Activated T-cell treated with anti-CD3 and anti-CD28 coated beads for 4 hours (primary cell): ENCODE measurements around the gene TYRO3.
"Not testable (repeated sequence)": the region's sequence is repeated elsewhere in the genome, so short reads cannot be mapped to it uniquely, and the experiment has no call there.

ENCODE experiments used
- DNase-seq: peaks from one replicate; pipeline ENCODE4 v3.0.0-alpha.2; 2020

The TYRO3 gene

GRCh38 chr15:41575282-41575681 is 16.3 kb downstream of the TYRO3 start:
- DNase-seq: no peak

DNA sequence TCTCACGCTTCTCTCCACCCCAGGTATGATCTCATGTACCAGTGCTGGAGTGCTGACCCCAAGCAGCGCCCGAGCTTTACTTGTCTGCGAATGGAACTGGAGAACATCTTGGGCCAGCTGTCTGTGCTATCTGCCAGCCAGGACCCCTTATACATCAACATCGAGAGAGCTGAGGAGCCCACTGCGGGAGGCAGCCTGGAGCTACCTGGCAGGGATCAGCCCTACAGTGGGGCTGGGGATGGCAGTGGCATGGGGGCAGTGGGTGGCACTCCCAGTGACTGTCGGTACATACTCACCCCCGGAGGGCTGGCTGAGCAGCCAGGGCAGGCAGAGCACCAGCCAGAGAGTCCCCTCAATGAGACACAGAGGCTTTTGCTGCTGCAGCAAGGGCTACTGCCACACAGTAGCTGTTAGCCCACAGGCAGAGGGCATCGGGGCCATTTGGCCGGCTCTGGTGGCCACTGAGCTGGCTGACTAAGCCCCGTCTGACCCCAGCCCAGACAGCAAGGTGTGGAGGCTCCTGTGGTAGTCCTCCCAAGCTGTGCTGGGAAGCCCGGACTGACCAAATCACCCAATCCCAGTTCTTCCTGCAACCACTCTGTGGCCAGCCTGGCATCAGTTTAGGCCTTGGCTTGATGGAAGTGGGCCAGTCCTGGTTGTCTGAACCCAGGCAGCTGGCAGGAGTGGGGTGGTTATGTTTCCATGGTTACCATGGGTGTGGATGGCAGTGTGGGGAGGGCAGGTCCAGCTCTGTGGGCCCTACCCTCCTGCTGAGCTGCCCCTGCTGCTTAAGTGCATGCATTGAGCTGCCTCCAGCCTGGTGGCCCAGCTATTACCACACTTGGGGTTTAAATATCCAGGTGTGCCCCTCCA is 19.1 kb downstream of the TYRO3 start:
- no peak for DNase-seq

DNA sequence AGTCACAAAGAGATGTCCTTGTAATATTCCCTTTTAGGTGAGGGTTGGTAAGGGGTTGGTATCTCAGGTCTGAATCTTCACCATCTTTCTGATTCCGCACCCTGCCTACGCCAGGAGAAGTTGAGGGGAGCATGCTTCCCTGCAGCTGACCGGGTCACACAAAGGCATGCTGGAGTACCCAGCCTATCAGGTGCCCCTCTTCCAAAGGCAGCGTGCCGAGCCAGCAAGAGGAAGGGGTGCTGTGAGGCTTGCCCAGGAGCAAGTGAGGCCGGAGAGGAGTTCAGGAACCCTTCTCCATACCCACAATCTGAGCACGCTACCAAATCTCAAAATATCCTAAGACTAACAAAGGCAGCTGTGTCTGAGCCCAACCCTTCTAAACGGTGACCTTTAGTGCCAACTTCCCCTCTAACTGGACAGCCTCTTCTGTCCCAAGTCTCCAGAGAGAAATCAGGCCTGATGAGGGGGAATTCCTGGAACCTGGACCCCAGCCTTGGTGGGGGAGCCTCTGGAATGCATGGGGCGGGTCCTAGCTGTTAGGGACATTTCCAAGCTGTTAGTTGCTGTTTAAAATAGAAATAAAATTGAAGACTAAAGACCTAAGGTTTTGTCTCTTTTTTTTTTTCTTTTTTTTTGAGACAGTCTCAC is 19.8 kb downstream of the TYRO3 start:
- DNase-seq: no peak

- no peak for DNase-seq
These were observed 22.1 kb downstream of the TYRO3 start for GRCh38 chr15:41581110-41581509.

GRCh38 chr15:41583795-41584194 is 24.8 kb downstream of the TYRO3 start:
- no peak for DNase-seq

DNA sequence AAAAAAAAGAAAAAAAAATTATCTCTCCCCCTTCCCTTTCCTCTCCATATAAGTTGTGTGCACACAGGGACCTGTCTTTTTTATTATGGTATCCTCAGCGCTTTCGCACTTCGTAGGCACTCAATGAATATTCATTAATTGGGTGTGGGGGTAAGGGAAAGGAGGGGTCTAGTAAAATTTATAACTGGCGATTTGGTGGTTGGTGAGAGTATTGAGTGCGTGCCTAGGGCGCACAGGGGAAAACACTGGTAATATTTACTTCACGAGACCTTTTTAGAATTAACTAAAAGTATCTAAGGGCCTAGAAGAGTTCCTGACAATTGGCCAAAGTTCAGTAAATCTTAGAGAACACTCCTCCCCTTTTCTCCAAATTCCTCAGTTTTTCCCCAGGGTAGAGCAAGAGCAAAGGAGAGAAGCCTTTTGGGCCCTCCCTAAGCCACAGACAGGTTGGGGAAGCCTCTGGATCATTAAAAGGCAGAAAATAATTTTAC is 25.7 kb downstream of the TYRO3 start:
- DNase-seq: no peak

GRCh38 chr15:41585127-41586047 is 26.4 kb downstream of the TYRO3 start:
- peak; percentile 23 for DNase-seq

DNA sequence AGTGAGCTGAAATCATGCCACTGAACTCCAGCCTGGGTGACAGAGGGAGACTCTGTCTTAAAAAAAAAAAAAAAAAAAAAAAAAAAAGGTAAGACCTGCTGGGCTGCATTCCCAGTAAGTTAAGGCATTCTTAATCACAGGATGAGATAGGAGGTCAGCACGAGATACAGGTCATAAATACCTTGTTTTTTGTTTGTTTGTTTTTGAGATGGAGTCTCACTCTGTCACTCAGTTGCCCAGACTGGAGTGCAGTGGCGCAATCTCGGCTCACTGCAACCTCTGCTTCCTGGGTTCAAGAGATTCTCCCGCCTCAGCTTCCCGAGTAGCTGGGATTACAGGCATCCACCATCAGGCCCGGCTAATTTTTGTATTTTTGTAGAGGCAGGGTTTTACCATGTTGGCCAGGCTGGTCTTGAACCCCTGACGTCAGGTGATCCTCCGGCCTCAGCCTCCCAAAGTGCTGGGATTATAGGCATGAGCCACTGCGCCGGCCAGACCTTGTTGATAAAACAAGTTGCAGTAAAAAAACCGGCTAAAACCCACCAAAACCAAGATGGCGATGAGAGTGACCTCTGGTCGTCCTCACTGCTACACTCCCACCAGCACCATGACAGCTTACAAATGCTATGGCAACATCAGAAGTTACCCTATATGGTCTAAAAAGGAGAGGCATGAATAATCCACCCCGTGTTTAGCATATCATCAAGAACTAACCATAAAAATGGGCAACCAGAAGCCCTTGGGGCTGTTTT is 27.7 kb downstream of the TYRO3 start:
- DNase-seq: not testable (repeated sequence)

GRCh38 chr15:41589018-41589417 is 30.0 kb downstream of the TYRO3 start:
- not testable (repeated sequence) for DNase-seq

- DNase-seq: not testable (repeated sequence)
These were observed 30.6 kb downstream of the TYRO3 start for GRCh38 chr15:41589571-41589970.

DNA sequence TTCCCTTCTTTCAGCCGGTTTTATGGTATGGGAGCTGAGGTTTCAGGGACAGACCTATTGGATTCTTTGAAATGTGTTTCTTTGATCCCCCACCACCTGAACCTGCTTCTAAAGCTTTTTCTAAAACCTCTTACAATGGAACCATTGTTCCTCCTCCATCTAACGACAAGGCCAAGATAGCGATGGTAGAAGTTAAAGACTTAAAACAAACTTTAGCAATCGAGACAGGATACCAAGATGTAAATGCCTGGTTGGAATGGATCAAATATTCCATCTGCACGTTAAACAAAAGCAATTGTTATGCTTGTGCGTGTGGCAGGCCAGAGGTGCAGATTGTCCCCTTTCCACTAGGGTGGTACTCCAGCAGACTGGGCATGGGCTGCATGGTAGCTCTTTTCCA is 32.2 kb downstream of the TYRO3 start:
- not testable (repeated sequence) for DNase-seq

DNA sequence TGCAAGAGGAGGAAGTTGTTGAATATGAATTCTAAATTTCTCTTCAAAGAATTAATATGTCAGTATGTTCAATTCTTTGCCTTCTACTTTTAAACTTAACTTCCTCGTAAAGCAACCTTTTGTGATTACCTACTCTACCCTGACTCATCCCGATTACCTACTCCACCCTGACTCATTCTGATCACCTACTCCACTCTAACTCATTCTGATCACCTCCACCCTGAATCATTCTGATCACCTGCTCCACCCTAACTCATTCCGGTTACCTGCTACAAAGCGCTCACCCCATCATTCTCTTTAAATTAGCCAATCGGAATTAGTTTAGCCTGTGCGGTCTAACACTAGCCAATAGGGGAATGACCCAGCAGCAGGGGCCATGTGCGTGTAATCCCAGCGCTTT is 33.7 kb downstream of the TYRO3 start:
- not testable (repeated sequence) for DNase-seq

DNA sequence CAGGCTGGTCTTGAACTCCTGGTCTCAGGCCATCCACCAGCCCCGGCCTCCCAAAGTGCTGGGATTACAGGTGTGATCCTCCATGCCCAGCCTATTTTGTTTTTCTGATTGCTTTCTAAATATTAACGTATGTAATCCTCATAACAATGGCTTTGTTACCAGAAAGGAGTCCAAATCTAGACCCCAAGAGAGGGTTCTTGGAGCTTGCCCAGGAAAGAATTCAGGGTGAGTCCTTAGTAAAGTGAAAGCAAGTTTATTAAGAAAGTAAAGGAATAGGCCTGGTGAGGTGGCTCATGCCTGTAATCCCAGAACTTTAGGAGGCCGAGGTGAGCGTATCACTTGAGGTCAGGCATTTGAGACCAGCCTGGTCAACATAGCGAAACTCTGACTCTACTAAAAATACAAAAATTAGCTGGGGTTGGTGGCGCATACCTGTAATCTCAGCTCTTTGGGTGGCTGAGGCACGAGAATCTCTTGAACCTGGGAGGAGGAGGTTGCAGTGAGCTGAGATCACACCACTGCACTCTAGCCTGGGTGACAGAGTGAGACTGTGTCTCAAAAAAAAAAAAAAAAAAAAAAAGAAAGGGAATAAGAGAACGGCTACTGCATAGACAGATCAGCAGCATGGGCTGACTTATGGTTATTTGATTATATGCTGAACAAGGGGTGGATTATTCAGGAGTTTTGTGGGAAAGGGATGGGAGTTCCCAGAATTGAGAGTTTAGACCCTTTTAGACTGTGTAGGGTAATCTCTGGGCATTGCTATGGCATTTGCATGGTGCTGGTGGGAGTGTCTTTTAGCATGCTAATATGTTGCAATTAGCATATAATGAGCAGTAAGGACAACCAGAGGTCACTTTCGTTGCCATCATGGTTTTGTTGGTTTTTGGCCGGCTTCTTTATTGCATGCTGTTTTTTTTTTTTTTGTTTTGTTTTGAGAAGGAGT is 36.1 kb downstream of the TYRO3 start:
- DNase-seq: no peak

DNA sequence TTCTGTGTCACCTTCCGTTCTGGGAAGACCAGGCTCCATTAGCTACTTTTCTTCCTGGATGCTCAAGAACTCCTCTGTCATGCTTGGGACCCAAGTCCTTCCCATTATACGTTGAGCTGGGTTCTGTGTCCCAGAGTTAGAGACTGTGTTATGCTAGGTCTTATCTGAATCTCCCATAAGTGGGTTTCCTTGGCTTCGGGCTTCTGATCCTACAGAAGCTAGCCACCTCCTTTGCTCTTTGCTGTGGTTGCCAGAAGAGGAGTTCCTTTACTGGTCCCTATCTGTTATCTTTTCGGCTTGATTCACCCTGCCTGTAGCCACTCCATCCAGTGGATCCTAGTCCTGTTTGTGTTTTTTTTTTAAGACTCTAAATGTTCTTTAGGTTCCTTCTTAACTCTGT is 38.0 kb downstream of the TYRO3 start:
- DNase-seq: no peak

GRCh38 chr15:41597787-41598186 is 38.8 kb downstream of the TYRO3 start:
- DNase-seq: no peak

GRCh38 chr15:41599061-41599460 is 40.0 kb downstream of the TYRO3 start:
- no peak for DNase-seq

DNA sequence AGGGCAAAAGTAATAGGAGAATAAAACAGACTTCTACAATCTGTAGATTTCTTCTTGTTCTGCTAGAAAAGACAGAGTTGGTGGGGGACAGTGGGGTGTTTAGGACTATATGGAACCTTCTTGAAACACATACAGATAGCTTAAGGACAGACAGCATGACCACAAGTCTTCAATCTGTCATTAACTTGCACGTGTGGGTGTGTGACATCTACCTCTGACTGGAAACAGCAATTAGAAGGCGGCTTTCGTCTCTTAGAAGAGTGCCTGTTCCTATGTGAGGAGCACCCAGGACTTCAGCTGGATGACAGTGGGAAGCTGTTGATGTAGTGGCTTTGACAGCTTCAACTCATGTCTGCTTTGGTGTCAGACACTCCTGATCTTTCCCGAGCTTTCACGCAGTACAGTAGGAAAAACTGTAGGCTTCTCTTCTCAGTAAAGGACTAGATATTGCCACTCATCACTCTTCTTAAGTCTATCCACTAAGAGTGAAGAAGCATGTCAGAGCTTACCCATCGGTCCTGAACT is 44.5 kb downstream of the TYRO3 start:
- no peak for DNase-seq

DNA sequence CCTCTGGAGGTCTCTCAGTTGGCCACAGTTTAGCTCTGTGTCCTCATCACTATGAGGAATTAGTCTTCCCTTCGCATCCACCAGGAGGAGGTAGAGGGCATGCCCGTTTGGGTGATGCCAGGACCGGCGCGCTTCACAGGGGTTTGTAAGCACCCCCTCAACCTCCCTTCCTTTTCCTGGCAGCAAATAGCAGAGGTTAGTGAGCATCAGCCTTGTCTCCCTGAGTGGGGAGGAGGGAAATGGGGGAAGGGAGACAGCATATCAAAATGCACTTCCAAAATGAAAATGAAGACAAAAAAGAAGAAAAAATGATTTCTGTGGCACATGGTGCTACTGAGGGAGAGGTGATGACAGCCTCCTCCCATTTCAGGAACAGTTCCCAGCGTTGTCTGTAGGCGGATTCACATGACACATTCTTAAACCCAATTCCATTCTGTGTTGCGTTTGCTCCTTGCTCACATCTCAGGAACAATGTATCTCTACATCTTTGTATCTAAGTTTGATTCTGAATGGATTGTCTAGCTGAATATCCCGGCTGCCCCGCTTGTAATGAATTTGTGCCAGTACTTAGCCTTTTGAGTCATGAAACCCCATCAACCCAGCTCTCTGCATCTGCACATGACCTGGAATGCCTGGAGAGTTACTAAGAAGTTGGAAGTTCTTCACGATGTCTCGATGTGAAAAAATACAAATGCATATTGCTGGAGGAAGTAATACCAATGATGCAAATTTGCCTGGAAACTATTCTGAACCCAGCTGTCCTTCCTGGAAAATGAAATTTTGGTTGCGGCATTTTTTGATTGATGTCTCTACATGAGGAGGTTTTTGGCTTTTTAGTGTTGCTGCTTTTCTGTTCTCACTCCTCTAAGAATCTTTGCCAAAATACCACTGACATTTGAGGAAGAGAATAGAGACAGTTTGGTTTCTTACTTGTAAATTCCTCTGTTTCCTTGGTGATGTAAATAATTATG is 45.2 kb downstream of the TYRO3 start:
- peak; percentile 45 for DNase-seq

- no peak for DNase-seq
These were observed 46.6 kb downstream of the TYRO3 start for GRCh38 chr15:41605566-41605965.

- no peak for DNase-seq
These were observed 48.0 kb downstream of the TYRO3 start for GRCh38 chr15:41606997-41607396.
